CD14-positive monocyte (primary cell): Measurements from ENCODE around the gene OS9. TPM values are rescaled to one million over a fixed set of nuclear protein-coding genes. Genes with fewer than 3 reads are reported as not detected.
A peak's percentile ranks its signal among the peaks of the same experiment; 100 is the strongest.

Experiments used
- DNase-seq, 3 donors: peaks; one replicate each; pipeline ENCODE4 v3.0.0-alpha.2; 2011 to 2022
- H2AFZ ChIP-seq: 2 replicates; pipeline ENCODE4 v1.6.0; 2012; ENCODE audit warnings: mild to moderate bottlenecking, low read depth, low read length, inconsistent platforms; ENCODE audit not compliant: insufficient read depth, poor library complexity, severe bottlenecking
- H3K27ac ChIP-seq, 2 donors: 1 replicate in 1 of 2; 2 replicates in 1 of 2; pipeline ENCODE4 v1.5.1; 2012 to 2013; ENCODE audit warnings: low read length in 2 of 2, control low read depth in 1 of 2, inconsistent platforms in 1 of 2, low read depth in 1 of 2, mild to moderate bottlenecking in 1 of 2
- H3K27me3 ChIP-seq, 2 donors: one replicate each; pipeline versions ENCODE4 v1.6.0 to v1.6.1; 2011 to 2013; ENCODE audit warnings: low read length in 2 of 2; ENCODE audit not compliant: control insufficient read depth in 2 of 2, insufficient read depth in 2 of 2
- H3K36me3 ChIP-seq, 2 donors: replicated peaks in 1 of 2; 1 replicate in 1 of 2; 2 replicates in 1 of 2; pipeline versions ENCODE4 v1.5.1 to v1.6.1; 2012 to 2013; ENCODE audit warnings: low read length in 2 of 2, control low read depth in 1 of 2, inconsistent platforms in 1 of 2, mild to moderate bottlenecking in 1 of 2; ENCODE audit not compliant: insufficient read depth in 2 of 2, control insufficient read depth in 1 of 2
- H3K4me1 ChIP-seq, 2 donors: 1 replicate in 1 of 2; 2 replicates in 1 of 2; pipeline versions ENCODE4 v1.5.1 to v1.6.1; 2012 to 2013; ENCODE audit warnings: low read length in 2 of 2, control low read depth in 1 of 2, inconsistent platforms in 1 of 2, mild to moderate bottlenecking in 1 of 2, moderate library complexity in 1 of 2; ENCODE audit not compliant: insufficient read depth in 2 of 2, control insufficient read depth in 1 of 2
- H3K4me2 ChIP-seq: replicated peaks from 2 replicates; pipeline ENCODE3; 2012; ENCODE audit warnings: low read length, moderate library complexity, mild to moderate bottlenecking; ENCODE audit not compliant: poor library complexity, severe bottlenecking; ENCODE audit errors: extremely low read depth
- H3K4me3 ChIP-seq, 3 experiments: fragments of 200-600 bp in 1 of 3; sonication (generic) in 1 of 3; replicated peaks in 1 of 3; 1 replicate in 2 of 3; 2 replicates in 1 of 3; pipeline ENCODE4 v1.5.1; 2011 to 2013; ENCODE audit warnings: low read length in 3 of 3, mild to moderate bottlenecking in 3 of 3, control low read depth in 2 of 3, low read depth in 2 of 3, inconsistent platforms in 1 of 3, moderate library complexity in 1 of 3
- H3K79me2 ChIP-seq: 2 replicates; pipeline ENCODE4 v1.6.0; 2012; ENCODE audit warnings: mild to moderate bottlenecking, control low read depth, inconsistent platforms, low read length, moderate library complexity; ENCODE audit not compliant: insufficient read depth
- H3K9ac ChIP-seq: 2 replicates; pipeline ENCODE4 v1.6.0; 2017; ENCODE audit warnings: low read length, mild to moderate bottlenecking; ENCODE audit not compliant: insufficient read depth, poor library complexity, severe bottlenecking
- H3K9me3 ChIP-seq, 2 donors: replicated peaks in 1 of 2; 1 replicate in 1 of 2; 2 replicates in 1 of 2; pipeline versions ENCODE4 v1.5.1 to v1.6.1; 2012 to 2013; ENCODE audit warnings: low read length in 2 of 2, control low read depth in 1 of 2; ENCODE audit not compliant: control insufficient read depth in 1 of 2, insufficient read depth in 1 of 2
- H4K20me1 ChIP-seq: 2 replicates; pipeline ENCODE4 v1.6.0; 2012; ENCODE audit warnings: mild to moderate bottlenecking, low read length, control low read depth, moderate library complexity; ENCODE audit not compliant: insufficient read depth
- H3K27ac Mint-ChIP-seq, 7 donors: one replicate each; pipeline ENCODE4 v1.8.0; 2020; ENCODE audit warnings: mild to moderate bottlenecking in 7 of 7, mixed read lengths in 7 of 7, moderate library complexity in 6 of 7, inconsistent platforms in 2 of 7
- H3K27me3 Mint-ChIP-seq, 3 donors: one replicate each; pipeline ENCODE4 v1.8.0; 2021 to 2022; ENCODE audit warnings: low read depth in 3 of 3, mild to moderate bottlenecking in 3 of 3, mixed read lengths in 3 of 3, moderate library complexity in 3 of 3, inconsistent platforms in 1 of 3
- H3K36me3 Mint-ChIP-seq, 2 donors: one replicate each; pipeline ENCODE4 v1.8.0; 2020; ENCODE audit warnings: mixed read lengths in 2 of 2, inconsistent platforms in 1 of 2, mild to moderate bottlenecking in 1 of 2
- H3K4me1 Mint-ChIP-seq: one replicate; pipeline ENCODE4 v1.8.0; 2020; ENCODE audit warnings: mild to moderate bottlenecking, mixed read lengths
- H3K4me3 Mint-ChIP-seq, 2 donors: one replicate each; pipeline ENCODE4 v1.8.0; 2020; ENCODE audit warnings: mild to moderate bottlenecking in 2 of 2, mixed read lengths in 2 of 2, moderate library complexity in 1 of 2
- H3K9me3 Mint-ChIP-seq, 7 donors: one replicate each; pipeline ENCODE4 v1.8.0; 2020 to 2022; ENCODE audit warnings: mixed read lengths in 7 of 7, mild to moderate bottlenecking in 6 of 7, moderate library complexity in 6 of 7, inconsistent platforms in 2 of 7
- WGBS: methylation state at CpG from one replicate; pipeline ENCODE4 v1.1.5; 2013; ENCODE audit warnings: missing lambda C conversion rate; ENCODE audit not compliant: insufficient coverage; 5-methylcytosine and 5-hydroxymethylcytosine counted together
- intact Hi-C, 2 donors: fragments of 100-400 bp; cut with micrococcal nuclease; formaldehyde crosslinking; loops; one replicate each; pipeline versions ENCODE4 v1.15.0 to v1.15.1; 2023
- polyA plus RNA-seq, 3 donors: library from polyadenylated mRNA; depleted of rRNA in 1 of 3; unstranded in 2 of 3; stranded (reverse) in 1 of 3; fragments of 300-500 nt in 2 of 3; fragments of >200 nt in 1 of 3; fragmentation: Illumina TruSeq in 2 of 3; gene quantifications; 1 replicate in 2 of 3; 2 replicates in 1 of 3; pipeline ENCODE4 v1.2.3, GENCODE V29; 2012 to 2021
- TF ChIP-seq, protein P1 (sequence below): fragments of 200-600 bp; IDR thresholded peaks from one replicate; pipeline ENCODE4 v1.8.0; 2022; ENCODE audit warnings: antibody characterized with exemption, mild to moderate bottlenecking

OS9 gene
- polyA plus RNA-seq, 3 donors, result 90.9 to 484 (median 128) TPM

DNA sequence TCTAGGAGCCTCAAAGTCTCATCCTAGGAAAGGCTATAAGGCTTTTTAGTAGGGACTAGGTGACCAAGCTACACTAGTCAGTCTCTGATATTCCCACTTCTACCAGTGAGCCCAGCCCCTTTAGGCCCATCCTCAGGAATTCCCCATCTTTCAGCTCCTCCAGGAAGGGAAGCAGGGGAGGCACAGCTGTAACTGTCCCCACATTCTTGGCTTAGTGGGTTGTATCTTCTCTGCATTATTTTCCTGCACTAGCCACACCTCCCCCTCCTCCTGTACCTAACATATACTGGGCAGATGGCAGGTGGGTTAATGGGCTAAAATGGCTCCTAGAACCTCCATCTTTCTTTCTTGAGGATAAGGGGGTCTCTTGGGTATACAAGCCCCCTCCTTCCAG is 73.4 kb downstream of the OS9 start:
- Histone ChIP-seq H3K36me3 (peaks cover 0 to 6% of the 10 kb centered on the region in 2 donors), H3K9ac (no peak overlapping the region), H3K9me3 (peaks cover 0 to 13% of the 10 kb centered on the region in 2 donors), H3K79me2 (no peaks in the 10 kb centered on the region), H4K20me1 (no peaks in the 10 kb centered on the region), H2AFZ (no peak overlapping the region), H3K27ac (no peak overlapping the region), H3K27me3 (peaks cover 37 to 56% of the 10 kb centered on the region in 2 donors), H3K4me1 (peaks cover 37 to 44% of the 10 kb centered on the region in 2 donors), H3K4me2 (no peak overlapping the region), H3K4me3 (no peak overlapping the region)
- Mint-ChIP-seq H3K4me3 (peak overlapping the region in 1 of 2 donors; percentile 95), H3K36me3 (peaks cover 23 to 27% of the 10 kb centered on the region in 2 donors), H3K27ac (peak overlapping the region in 1 of 7 donors; percentile 41), H3K4me1 (peaks cover 44% of the 10 kb centered on the region), H3K27me3 (peaks cover 51 to 55% (median 54%) of the 10 kb centered on the region in 3 donors), H3K9me3 (peaks cover 0 to 18% (median 5%) of the 10 kb centered on the region in 7 donors)
- no peak for DNase-seq
- TF ChIP-seq, protein P1, sequence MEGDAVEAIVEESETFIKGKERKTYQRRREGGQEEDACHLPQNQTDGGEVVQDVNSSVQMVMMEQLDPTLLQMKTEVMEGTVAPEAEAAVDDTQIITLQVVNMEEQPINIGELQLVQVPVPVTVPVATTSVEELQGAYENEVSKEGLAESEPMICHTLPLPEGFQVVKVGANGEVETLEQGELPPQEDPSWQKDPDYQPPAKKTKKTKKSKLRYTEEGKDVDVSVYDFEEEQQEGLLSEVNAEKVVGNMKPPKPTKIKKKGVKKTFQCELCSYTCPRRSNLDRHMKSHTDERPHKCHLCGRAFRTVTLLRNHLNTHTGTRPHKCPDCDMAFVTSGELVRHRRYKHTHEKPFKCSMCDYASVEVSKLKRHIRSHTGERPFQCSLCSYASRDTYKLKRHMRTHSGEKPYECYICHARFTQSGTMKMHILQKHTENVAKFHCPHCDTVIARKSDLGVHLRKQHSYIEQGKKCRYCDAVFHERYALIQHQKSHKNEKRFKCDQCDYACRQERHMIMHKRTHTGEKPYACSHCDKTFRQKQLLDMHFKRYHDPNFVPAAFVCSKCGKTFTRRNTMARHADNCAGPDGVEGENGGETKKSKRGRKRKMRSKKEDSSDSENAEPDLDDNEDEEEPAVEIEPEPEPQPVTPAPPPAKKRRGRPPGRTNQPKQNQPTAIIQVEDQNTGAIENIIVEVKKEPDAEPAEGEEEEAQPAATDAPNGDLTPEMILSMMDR, result no peak
- intact Hi-C loops, result no loop called here

DNA sequence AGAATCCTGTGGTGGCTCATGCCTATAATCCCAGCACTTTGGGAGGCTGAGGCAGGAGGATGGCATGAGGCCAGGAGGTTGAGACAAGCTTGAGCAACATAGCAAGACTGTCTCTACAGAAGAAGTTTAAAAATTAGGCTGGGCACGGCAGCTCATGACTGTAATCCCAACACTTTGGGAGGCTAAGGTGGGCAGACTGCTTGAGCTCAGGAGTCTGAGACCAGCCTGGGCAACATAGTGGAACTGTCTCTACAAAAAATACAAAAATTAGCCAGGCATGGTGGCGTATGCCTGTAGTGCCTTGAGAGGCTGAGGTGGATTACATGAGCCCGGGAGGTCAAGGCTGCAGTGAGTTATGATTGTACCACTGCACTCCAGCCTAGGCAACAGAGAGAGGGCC is 73.9 kb downstream of the OS9 start:
- peaks cover 23 to 27% of the 10 kb centered on the region in 2 donors for H3K36me3 Mint-ChIP-seq
- H4K20me1 ChIP-seq, result no peaks in the 10 kb centered on the region
- no peak overlapping the region for H2AFZ ChIP-seq
- H3K9me3 Mint-ChIP-seq, result peaks cover 0 to 18% (median 5%) of the 10 kb centered on the region in 7 donors
- H3K9ac ChIP-seq, result no peak overlapping the region
- DNase-seq, result no peak
- no peaks in the 10 kb centered on the region for H3K79me2 ChIP-seq
- intact Hi-C loops, result no loop called here
- no peak overlapping the region for H3K4me3 ChIP-seq
- 79% methylated on average over 2 of the region's 3 CpGs for whole genome bisulfite sequencing
- H3K4me1 ChIP-seq, result peaks cover 41 to 50% of the 10 kb centered on the region in 2 donors
- peaks cover 0 to 6% of the 10 kb centered on the region in 2 donors for H3K36me3 ChIP-seq
- peaks cover 47% of the 10 kb centered on the region for H3K4me1 Mint-ChIP-seq
- H3K27ac Mint-ChIP-seq, result no peak overlapping the region
- no peak overlapping the region for H3K27ac ChIP-seq
- H3K9me3 ChIP-seq, result peaks cover 0 to 13% of the 10 kb centered on the region in 2 donors
- TF ChIP-seq, protein P1, result no peak
- H3K4me3 Mint-ChIP-seq, result peak overlapping the region in 1 of 2 donors; percentile 57
- H3K27me3 Mint-ChIP-seq, result peaks cover 50 to 54% (median 53%) of the 10 kb centered on the region in 3 donors
- H3K4me2 ChIP-seq, result no peak overlapping the region
- peaks cover 37 to 53% of the 10 kb centered on the region in 2 donors for H3K27me3 ChIP-seq
